GM19397 (cell line): Measurements from ENCODE around the gene RERE.
"Not testable (repeated sequence)": the region's sequence is repeated elsewhere in the genome, so short reads cannot be mapped to it uniquely, and the experiment has no call there.

Experiments used
- ATAC-seq: cut with Tn5 transposase; IDR thresholded peaks from one replicate; pipeline ENCODE4 v1.9.1; 2021; ENCODE audit warnings: mild to moderate bottlenecking, moderate library complexity; ENCODE audit not compliant: unreplicated experiment

Gene RERE

DNA sequence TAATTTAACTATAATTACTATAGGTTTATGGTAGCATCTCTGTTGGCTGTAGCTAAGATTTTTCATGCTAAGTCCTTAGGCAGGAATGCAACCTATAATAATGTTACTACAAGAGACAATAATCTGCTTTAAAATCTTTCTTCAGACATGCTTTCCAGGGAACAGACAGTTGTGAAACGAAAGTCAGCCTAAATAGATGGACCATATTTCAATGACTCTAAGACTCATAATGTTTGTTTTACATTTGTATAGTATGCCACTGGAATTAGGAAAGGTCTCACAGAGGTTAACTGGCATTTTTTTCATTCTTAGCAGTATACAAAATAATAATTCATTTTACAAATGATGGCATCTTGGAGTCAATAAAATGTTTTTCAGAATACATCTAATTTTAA is 8.1 kb downstream of the RERE start:
- no peak for ATAC-seq

DNA sequence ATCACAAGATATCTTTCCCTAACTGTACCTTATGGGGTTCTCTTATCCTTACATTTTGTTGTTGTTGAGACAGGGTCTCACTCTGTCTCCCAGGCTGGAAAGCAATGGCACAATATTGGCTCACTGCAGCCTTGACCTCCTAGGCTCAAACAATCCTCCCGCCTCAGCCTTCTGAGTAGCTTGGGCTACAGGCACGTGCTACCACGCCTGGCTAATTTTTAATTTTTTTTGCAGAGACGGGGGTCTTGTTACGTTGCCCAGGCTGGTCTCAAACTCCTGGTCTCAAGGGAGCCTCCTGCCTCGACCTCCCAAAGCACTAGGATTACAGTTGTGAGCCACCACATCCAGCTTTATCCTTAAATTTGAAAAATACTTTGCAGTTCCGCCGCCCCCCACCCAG is 10.4 kb downstream of the RERE start:
- ATAC-seq, result no peak

DNA sequence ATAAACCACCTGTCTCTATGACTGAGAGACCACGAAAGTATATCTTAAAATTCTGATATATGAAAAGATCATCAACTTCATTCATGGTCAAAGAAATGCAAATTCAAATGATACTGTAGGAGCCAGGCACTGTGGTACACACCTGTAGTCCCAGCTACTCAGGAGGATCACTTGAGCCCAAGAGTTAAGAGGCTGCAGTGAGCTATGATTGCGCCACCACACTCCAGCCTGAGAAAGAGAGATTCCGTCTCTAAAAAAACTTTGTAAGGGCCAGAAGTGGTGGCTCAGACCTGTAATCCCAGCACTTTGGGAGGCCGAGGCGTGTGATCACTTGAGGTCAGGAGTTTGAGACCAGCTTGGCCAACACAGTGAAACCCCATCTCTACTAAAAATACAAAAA is 17.0 kb downstream of the RERE start:
- ATAC-seq, result no peak

DNA sequence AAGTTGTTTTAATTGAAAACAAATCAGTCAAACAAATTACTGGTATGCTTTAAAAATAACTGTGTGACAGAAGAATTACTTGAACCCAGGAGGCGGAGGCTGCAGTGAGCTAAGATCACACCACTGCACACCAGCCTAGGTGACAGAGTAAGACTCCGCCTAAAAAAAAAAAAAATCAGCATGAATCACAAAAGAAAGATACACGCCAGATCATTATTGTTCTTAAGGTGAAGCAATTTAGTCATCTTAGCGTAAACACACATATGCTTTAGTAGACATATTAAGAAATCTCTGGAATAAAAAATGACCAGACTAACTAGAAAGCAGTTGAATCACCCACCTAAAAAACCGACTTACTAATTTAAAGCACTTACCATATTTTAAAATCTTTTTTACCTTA is 20.2 kb downstream of the RERE start:
- no peak for ATAC-seq

DNA sequence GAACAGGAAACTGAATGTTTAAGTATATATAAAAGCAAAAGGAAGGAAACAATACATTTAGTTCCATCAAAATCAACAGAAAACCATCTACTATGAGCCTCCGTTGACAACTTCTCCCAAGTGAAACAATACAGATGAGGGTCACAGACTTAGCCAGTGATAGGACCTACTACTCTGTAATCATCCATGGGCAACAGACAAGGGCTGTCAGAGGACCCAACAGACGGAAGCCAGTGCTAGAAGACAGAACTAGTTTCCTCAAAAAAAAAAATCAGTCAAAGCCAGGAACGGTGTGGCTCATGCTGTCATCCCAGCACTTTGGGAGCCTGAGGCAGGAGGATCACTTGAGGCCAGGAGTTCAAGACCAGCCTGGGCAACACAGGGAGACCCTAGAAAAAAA is 20.6 kb downstream of the RERE start:
- ATAC-seq, result no peak

DNA sequence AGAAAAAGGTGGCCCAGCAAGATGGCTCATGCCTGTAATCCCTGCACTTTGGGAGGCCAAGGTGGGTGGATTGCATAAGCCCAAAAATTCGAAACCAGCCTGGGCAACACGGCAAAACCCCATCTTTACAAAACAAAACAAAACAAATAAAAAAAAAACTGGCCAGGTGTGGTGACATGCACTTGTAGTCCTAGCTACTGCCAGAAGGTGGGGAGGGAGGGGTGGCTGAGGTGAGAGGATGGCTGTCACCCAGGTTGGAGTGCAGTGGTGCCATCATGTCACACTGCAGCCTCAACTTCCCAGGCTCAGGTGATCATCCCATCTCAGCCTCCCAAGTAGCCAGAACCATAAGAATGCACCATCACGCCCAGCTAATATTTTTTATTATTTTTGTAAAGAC is 22.8 kb downstream of the RERE start:
- ATAC-seq, result no peak

DNA sequence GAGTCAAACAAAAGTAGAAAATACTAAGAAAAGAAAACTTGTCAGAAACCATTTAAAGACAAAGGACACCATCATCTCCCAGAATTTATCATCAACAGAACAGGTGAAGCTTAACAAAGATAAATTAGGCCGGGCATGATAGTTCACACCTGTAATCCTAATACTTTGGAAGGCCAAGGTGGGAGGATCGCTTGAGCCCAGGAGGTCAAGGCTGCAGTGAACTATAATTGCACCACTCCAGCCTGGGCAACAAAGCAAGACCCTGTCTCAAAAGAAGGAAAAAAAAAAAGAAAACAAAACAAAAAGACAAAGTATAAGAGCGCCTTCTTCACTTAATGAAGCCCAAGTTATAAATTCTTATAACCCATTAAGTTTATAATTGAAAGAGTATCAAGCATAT is 25.6 kb downstream of the RERE start:
- no peak for ATAC-seq

DNA sequence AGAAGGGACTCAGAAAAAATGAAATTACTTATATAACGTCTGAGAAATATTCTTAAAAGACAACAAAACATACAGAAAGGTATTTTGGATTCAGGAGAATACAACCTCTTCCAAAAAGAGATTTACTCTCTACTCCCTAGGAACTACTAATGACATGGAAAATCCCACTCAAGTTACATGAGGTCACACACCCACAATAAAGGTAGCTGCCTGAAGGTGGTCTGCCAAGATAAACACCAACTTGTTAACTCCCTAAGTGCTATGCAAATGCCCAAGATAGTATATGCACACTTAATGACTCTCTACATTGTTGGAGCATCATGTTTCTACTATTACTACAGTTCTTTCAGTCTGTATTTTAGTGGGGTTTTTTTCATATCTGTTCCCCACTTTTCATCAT is 26.5 kb downstream of the RERE start:
- no peak for ATAC-seq

DNA sequence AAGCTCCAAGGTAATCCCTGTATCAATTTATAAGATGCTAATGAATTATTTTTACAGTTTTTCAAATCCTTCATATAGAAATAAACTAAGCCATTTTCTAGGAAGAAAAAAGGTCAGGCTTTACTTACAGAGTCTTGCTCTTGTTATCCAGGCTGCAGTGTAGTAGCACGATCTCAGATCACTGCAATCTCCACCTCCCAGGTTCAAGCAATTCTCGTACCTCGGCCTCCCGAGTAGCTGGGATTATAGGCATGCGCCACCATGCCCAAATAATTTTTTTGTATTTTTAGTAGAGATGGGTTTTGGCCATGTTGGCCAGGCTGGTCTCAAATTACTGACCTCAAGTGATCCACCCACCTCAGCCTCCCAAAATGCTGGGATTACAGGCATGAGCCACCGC is 27.0 kb downstream of the RERE start:
- ATAC-seq, result no peak

DNA sequence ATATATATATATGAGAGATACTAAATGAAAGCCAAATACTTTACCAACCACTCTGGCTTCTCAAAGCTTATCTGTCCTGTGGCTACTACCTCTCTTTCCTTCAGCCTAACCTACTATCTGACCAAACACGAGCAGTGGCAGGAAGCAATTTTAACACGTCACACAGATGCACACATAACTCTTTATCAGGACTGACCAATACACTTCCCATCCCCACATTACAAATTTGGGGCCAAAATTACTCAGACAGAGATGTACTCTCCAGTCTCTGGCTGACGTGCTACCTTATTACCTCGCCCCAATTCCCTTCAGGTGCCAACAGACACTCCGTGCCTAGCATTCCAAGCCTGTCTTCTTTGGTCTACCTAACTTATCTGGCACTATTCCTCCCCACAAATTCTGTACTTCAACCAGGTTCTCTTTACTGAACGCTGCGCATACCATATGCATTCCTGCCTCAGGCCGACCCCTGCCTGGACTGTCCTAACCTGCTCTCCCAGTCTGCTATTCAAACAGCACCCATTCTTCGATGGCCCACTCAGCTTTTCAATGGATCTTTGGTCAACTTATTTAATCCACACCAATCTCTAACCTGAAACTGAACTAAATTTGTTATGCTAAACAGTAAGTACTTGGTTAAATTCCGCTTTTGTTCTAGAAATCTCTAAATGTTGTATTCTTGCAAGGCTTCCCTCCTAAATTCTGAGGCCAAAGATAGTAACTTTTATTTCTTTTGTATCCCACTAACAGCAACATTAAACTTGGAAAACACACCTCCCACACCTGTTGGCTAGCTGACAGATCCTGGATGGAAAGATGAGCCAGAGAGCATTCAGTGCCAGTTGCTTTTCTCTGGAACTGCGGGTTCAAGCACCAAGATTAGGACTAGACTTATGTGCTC is 27.9 kb downstream of the RERE start:
- no peak for ATAC-seq

DNA sequence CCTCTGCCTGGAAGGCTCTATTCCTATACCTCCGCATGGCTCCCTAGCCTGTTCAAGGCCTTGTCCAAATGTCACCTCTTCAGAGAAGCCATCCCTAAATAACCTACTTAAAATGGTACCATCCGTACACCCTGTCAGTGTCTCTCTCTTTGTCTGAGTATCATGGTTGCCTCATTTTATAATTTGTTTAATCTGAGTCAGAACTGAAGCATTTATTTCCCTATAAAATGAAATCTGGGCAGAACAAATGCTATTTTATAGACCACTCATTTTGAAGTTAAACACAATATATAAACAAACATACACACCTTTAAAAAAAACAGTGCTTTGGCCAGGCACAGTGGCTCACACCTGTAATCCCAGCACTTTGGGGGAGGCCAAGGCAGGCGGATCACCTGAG is 30.2 kb downstream of the RERE start:
- ATAC-seq, result no peak

DNA sequence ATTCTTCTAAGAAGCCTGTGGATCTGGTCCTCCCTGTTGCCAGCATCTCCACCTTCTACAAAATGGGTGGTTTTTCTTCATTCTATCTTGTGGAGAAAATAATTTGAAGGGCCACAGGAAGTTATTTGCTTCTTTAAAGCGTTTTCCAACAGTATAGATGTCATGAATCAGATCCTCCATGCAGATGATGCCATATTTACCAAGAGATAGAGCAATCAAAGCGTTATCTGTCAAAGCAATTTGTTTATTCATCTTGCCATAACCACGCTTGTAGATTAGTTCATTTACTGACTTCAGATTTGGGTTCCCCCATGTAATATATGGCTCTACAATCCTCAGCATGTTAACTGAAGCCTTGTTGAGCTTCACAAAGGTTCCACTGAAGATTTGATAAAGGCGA is 31.2 kb downstream of the RERE start:
- not testable (repeated sequence) for ATAC-seq

DNA sequence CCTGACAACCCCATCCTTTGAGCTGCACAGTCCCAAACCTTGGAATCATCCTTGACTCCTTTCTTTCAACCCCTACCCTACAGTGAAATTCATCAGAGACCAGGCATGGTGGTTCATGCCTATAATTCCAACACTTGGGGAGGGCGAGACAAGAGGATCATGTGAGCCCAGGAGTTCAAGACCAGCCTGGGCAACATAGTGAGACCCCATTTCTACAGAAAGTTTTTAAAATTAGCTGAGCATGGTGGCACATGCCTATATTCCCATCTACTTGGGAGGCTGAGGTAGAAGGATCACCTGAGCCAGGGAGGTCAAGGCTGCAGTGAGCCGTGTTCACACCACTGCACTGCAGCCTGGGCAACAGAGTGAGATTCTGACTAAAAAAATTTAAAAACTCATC is 34.5 kb downstream of the RERE start:
- no peak for ATAC-seq

DNA sequence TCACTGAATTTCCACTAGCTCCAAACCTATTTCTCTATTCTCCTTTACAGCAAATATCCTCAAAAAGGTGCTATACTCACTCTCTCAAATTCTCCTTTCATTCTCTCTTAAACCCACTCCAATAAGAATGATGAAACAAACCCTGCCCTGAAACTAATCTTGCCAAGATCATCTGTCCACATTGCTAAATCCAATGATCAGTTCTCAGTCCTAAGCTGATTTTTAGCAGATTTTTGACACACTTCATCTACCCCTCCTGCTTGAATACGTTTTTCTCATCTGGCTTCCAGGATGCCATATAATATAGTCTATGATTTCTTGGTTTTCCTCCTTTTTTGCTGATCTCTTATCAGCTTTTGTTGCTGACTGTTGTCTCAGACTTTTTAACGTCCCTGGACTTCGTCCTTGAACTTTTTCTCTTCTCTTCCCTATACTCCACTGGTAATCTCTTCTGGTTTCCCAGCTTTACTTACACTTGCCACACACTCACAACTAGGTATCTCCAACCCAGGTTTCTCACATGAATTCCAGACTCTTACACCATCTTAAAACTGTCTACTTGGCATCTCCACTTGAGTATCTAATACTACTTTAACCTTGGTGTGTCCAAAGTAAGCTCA is 35.3 kb downstream of the RERE start:
- ATAC-seq, result no peak

DNA sequence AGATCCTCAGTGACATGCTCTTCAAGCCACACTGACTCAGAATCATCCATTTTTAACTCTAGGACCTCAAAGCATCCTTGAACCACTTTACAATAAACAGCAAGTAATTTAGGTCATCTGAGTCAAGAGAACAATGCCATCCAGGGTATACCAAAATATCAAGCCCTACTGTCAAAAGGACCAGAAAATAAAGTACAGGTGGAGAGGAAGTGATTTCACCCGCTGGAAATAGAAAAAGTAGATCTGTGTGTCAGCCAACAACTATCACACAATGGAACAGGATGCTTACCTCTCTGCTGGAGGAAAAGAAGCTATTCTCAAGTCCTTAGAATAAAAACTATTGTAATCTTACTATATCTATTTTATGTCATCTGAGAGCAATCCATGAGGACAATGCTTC is 37.0 kb downstream of the RERE start:
- ATAC-seq, result no peak

DNA sequence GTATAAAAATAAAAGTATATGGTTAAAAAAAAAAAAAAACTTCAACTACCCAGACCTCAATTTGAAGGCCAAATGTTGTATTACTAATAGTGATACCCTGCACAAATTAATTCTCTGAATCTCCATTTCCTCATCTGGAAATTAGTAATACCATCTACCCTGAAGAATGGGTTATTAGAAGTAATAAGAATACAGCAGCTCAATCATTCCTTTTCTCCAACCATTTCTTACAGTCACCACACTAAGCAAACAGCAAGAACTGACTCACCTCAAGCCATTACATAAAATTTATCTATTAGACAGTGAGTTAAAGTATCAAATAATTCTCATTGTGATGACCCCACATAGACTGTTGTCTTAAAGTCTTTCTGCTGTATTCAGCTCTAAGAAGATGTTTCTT is 39.6 kb downstream of the RERE start:
- ATAC-seq, result no peak

DNA sequence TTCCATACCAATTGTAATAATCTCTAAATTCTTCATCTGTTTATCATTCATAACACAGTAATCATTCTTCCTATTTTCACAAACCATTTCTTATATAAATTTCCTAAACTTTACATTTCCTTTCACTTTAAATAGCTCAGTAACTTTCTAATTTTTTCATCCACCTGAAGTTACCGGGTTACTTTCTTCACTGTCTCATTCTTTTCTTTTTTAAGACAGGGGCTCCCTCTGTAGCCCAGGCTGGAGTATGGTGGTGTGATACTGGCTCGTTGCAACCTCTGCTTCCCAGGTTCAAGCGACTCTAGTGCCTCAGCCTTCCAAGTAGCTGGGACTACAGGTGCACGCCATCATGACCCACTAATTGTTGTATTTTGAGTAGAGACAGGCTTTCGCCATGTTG is 41.3 kb downstream of the RERE start:
- ATAC-seq, result no peak

DNA sequence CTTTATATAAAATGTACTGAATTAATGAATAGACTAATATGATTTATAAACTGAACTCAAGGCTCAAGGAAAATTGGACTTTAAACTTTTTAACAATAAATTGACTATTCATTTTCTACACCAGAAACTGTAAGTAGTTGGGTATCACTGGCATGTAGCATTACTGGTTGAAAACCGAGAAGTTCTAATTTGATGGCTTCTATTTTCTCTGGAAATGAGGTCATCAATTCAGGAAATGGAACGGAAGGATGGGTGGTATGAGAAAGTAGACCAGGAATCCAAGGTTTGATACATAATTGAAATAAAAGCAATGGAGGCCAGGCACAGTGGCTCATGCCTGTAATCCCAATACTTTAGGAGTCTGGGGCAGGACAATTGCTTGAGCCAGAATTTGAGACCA is 50.4 kb downstream of the RERE start:
- no peak for ATAC-seq

DNA sequence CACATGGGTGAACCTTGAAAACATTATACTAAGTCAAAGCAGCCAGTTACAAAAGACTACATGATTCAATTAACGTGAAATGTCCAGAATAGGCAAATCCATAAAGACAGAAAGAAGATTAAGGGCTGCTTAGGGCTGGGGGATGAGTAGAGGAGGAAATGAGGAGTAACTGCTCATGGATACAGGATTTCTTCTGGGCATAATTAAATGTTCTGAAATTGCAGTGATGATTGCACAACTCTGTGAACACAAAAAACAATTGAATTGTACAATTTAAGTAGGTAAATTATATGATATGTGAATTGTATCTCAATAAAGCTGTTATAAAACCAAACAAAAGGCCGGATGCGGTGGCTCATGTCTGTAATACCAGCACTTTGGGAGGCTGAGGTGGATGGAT is 52.2 kb downstream of the RERE start:
- no peak for ATAC-seq

DNA sequence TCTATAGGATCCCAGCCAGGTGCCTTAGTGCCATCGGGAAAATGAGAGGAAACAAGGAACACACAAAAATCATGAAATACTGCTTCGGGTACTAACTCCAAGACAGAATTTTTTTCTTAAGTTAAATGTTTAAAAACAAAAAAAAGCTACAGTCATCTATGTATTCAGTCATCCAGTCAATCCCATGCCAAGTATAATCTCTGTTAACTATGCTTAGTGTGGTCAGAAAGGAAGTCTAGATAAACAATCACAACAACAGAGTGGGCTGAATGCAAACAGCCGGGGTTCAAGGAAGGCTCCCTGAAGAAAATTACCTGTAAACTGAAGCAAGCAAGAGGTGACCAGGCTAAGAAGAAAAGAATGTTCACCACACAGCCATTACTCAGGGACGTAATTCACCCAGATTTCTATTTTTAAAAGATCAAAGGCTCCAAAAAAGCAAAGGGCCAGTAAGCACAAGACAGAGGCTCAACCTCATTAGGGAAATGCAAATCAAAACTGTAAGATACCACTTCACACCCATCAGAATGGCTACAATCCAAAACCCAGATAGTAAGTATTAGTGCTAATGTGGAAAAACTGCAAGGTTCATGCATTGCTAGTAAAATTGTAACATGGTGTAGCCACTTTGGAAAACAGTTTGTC is 53.0 kb downstream of the RERE start:
- ATAC-seq, result no peak

DNA sequence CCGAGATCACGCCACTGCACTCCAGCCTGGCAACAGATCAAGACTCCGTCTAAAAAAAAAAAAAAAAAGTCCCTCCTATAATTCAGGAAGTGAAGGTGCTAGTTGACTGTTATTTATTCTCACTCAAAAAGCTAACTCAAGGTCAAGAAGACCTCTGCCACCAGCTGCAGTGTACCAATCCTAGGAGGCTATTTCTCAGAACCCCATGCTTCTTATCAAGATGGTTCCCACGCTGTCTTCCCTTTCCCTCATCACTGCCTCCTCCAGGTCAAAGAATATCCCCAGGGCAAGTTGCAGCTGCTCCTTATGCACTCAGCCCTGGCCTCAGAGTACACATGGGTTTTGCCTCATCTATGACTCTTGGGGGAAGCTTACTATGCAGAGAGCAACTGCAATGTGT is 53.6 kb downstream of the RERE start:
- no peak for ATAC-seq

DNA sequence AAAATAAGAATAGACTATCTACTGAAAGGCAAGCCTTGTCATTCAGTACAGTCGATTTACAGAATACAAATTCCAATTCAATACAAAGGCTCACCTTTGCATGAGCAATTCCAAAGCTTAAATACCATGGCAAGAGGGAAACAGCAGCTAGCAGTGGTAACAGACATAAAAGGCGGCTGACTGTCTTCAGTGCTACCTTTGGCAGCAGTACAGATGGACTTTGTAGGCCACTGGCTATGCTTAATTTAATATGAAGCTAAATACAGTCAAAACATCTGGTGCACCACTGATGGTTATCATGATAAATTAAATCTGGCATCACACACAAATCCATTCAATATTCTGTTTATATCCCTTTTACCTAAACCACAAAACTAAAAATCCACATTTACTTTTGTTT is 62.4 kb downstream of the RERE start:
- no peak for ATAC-seq
